ENCODE data around the gene STON1. TPM values are rescaled to one million over a fixed set of nuclear protein-coding genes. Genes with fewer than 3 reads are reported as not detected.
A peak's percentile ranks its signal among the peaks of the same experiment; 100 is the strongest.
"Not testable (repeated sequence)": the region's sequence is repeated elsewhere in the genome, so short reads cannot be mapped to it uniquely, and the experiment has no call there.

The STON1 gene
- total RNA-seq, 1 donor from 2014 or later, result 51.7 TPM

- Histone ChIP-seq H3K4me2 (no peak overlapping the region), H3K36me3 (no peaks in the 10 kb centered on the region), H3K27ac (no peak overlapping the region), H3K27me3 (no peaks in the 10 kb centered on the region), H3K4me3 (no peak overlapping the region), H3F3A (ENCODE audit: low read depth) (peaks cover 47% of the 10 kb centered on the region), H3K79me2 (ENCODE audit: low read depth) (peaks cover 4% of the 10 kb centered on the region), H2AFZ (replicated peaks) (no peak overlapping the region), H3K9ac (no peak overlapping the region), H3K9me3 (ENCODE audit: low read depth) (no peaks in the 10 kb centered on the region), H4K20me1 (ENCODE audit: low read depth) (no peaks in the 10 kb centered on the region), H3K4me1 (peaks cover 42% of the 10 kb centered on the region)
- peak; percentile 44 for DNase-seq (ENCODE audit: low spot score)
- Mint-ChIP-seq H3K27me3 (ENCODE audit: insufficient read depth, low read depth) (peaks cover 2% of the 10 kb centered on the region), H3K9me3 (no peaks in the 10 kb centered on the region), H3K4me3 (no peak overlapping the region), H3K4me1 (peaks cover 38% of the 10 kb centered on the region), H3K36me3 (peaks cover 10% of the 10 kb centered on the region), H3K27ac (no peak overlapping the region)
- TF ChIP-seq CTCF (IDR thresholded peaks at IDR 0.05) (peak; percentile 89), EZH2phosphoT487 (IDR thresholded peaks at IDR 0.05) (no peak), EZH2 (IDR thresholded peaks at IDR 0.05) (no peak)
These were observed 59.3 kb downstream of the STON1 start for GRCh38 chr2:48589170-48589767.

- H3K4me3 ChIP-seq, result no peak overlapping the region
- TF ChIP-seq CTCF (IDR thresholded peaks at IDR 0.05), result no peak
- TF ChIP-seq EZH2phosphoT487 (IDR thresholded peaks at IDR 0.05), result no peak
- no peak for TF ChIP-seq EZH2 (IDR thresholded peaks at IDR 0.05)
- no peak overlapping the region for H3K27ac Mint-ChIP-seq
- H3K9me3 Mint-ChIP-seq, result no peaks in the 10 kb centered on the region
- no peak overlapping the region for H3K4me2 ChIP-seq
- H2AFZ ChIP-seq (replicated peaks), result no peak overlapping the region
- DNase-seq (ENCODE audit: low spot score), result no peak
- no peak overlapping the region for H3K9ac ChIP-seq
- H3K4me1 Mint-ChIP-seq, result peaks cover 33% of the 10 kb centered on the region
- no peaks in the 10 kb centered on the region for H3K36me3 ChIP-seq
- H3K79me2 ChIP-seq (ENCODE audit: low read depth), result no peaks in the 10 kb centered on the region
- H3K27ac ChIP-seq, result no peak overlapping the region
- H3K4me1 ChIP-seq, result peaks cover 35% of the 10 kb centered on the region
- H3K9me3 ChIP-seq (ENCODE audit: low read depth), result no peaks in the 10 kb centered on the region
- H3K27me3 ChIP-seq, result no peaks in the 10 kb centered on the region
- no peak overlapping the region for H3K4me3 Mint-ChIP-seq
- H3F3A ChIP-seq (ENCODE audit: low read depth), result peaks cover 40% of the 10 kb centered on the region
- peaks cover 5% of the 10 kb centered on the region for H3K36me3 Mint-ChIP-seq
- H3K27me3 Mint-ChIP-seq (ENCODE audit: insufficient read depth, low read depth), result peaks cover 2% of the 10 kb centered on the region
- H4K20me1 ChIP-seq (ENCODE audit: low read depth), result no peaks in the 10 kb centered on the region
These were observed 60.1 kb downstream of the STON1 start for GRCh38 chr2:48590017-48590416.

GRCh38 chr2:48592067-48592466, 62.1 kb downstream of the STON1 start:
- no peaks in the 10 kb centered on the region for H3K9me3 ChIP-seq (ENCODE audit: low read depth)
- DNase-seq (ENCODE audit: low spot score), result no peak
- no peak for TF ChIP-seq CTCF (IDR thresholded peaks at IDR 0.05)
- TF ChIP-seq EZH2 (IDR thresholded peaks at IDR 0.05), result no peak
- no peak for TF ChIP-seq EZH2phosphoT487 (IDR thresholded peaks at IDR 0.05)
- H4K20me1 ChIP-seq (ENCODE audit: low read depth), result no peaks in the 10 kb centered on the region
- H3K4me3 Mint-ChIP-seq, result no peak overlapping the region
- H3K4me3 ChIP-seq, result no peak overlapping the region
- H3K36me3 Mint-ChIP-seq, result no peaks in the 10 kb centered on the region
- H2AFZ ChIP-seq (replicated peaks), result no peak overlapping the region
- H3K9ac ChIP-seq, result no peak overlapping the region
- no peaks in the 10 kb centered on the region for H3K27me3 ChIP-seq
- peaks cover 15% of the 10 kb centered on the region for H3K4me1 Mint-ChIP-seq
- peaks cover 23% of the 10 kb centered on the region for H3F3A ChIP-seq (ENCODE audit: low read depth)
- H3K79me2 ChIP-seq (ENCODE audit: low read depth), result no peaks in the 10 kb centered on the region
- no peak overlapping the region for H3K4me2 ChIP-seq
- no peak overlapping the region for H3K27ac ChIP-seq
- H3K27me3 Mint-ChIP-seq (ENCODE audit: insufficient read depth, low read depth), result peaks cover 2% of the 10 kb centered on the region
- no peaks in the 10 kb centered on the region for H3K9me3 Mint-ChIP-seq
- H3K27ac Mint-ChIP-seq, result no peak overlapping the region
- H3K4me1 ChIP-seq, result peaks cover 22% of the 10 kb centered on the region
- H3K36me3 ChIP-seq, result no peaks in the 10 kb centered on the region

- not testable (repeated sequence) for H3K9me3 Mint-ChIP-seq; H3K36me3 Mint-ChIP-seq; H3K9me3 ChIP-seq (ENCODE audit: low read depth); H3K4me1 ChIP-seq; DNase-seq (ENCODE audit: low spot score); H3K27me3 Mint-ChIP-seq (ENCODE audit: insufficient read depth, low read depth); H3K4me1 Mint-ChIP-seq; H3K27ac Mint-ChIP-seq; H3K4me2 ChIP-seq; H3K4me3 ChIP-seq; H3K79me2 ChIP-seq (ENCODE audit: low read depth); H2AFZ ChIP-seq (replicated peaks); H3K4me3 Mint-ChIP-seq; H3K9ac ChIP-seq; H3K27me3 ChIP-seq; H4K20me1 ChIP-seq (ENCODE audit: low read depth); H3F3A ChIP-seq (ENCODE audit: low read depth); H3K36me3 ChIP-seq; H3K27ac ChIP-seq
These were observed 66.8 kb downstream of the STON1 start for GRCh38 chr2:48596751-48597150.
